Gastroesophageal sphincter (tissue), 3 donors: ENCODE data around the gene AUTS2.

ENCODE experiments used
- EP300 ChIP-seq: sonication (generic); formaldehyde crosslinking; IDR thresholded peaks from one replicate; pipeline ENCODE4 v1.6.1; 2017; ENCODE audit warnings: antibody characterized with exemption, mild to moderate bottlenecking
- POLR2A ChIP-seq, 2 donors: fragments of 450-650 bp; IDR thresholded peaks; one replicate each; pipeline ENCODE4 v1.6.1; 2017; ENCODE audit warnings: antibody characterized with exemption in 2 of 2, mild to moderate bottlenecking in 2 of 2, moderate library complexity in 1 of 2
- POLR2AphosphoS5 ChIP-seq: sonication (generic); formaldehyde crosslinking; IDR thresholded peaks from one replicate; pipeline ENCODE4 v1.6.1; 2017; ENCODE audit warnings: antibody characterized with exemption
- TF ChIP-seq, protein P1 (sequence below), 4 experiments: fragments of 200-600 bp in 2 of 4; fragments of 450-650 bp in 2 of 4; sonication (generic) in 1 of 4; IDR thresholded peaks; one replicate each; pipeline ENCODE4 v1.5.1; 2017 to 2019; ENCODE audit warnings: antibody characterized with exemption in 4 of 4, mild to moderate bottlenecking in 2 of 4, moderate library complexity in 2 of 4

DNA sequence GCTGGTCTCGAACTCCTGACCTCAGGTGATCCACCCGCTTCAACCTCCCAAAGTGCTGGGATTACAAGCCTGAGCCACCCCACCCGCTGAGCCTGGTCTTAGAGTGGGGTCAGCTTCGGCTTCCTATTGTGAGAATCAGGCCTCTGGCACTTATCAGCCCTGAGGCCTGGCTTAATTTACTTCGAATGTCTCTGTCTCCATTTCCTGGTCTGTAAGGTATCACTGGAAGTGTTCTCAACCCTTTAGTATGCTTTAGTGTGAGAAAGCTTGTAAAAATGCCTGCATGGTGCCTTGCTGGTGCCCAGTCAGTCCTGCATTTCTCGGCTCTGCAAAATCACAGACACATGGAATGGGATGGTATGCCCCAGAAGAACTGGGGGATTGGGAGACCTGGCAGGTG lies 862.3 kb downstream of the AUTS2 start:
- TF ChIP-seq POLR2A (IDR thresholded peaks at IDR 0.05): no peak
- TF ChIP-seq, protein P1, sequence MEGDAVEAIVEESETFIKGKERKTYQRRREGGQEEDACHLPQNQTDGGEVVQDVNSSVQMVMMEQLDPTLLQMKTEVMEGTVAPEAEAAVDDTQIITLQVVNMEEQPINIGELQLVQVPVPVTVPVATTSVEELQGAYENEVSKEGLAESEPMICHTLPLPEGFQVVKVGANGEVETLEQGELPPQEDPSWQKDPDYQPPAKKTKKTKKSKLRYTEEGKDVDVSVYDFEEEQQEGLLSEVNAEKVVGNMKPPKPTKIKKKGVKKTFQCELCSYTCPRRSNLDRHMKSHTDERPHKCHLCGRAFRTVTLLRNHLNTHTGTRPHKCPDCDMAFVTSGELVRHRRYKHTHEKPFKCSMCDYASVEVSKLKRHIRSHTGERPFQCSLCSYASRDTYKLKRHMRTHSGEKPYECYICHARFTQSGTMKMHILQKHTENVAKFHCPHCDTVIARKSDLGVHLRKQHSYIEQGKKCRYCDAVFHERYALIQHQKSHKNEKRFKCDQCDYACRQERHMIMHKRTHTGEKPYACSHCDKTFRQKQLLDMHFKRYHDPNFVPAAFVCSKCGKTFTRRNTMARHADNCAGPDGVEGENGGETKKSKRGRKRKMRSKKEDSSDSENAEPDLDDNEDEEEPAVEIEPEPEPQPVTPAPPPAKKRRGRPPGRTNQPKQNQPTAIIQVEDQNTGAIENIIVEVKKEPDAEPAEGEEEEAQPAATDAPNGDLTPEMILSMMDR (IDR thresholded peaks at IDR 0.05): no peak
- no peak for TF ChIP-seq POLR2AphosphoS5
- TF ChIP-seq EP300: no peak
